SK-N-SH (cell line): ENCODE measurements around the gene MZF1. TPM values are rescaled to one million over a fixed set of nuclear protein-coding genes. Genes with fewer than 3 reads are reported as not detected.
"Not testable (repeated sequence)": the region's sequence is repeated elsewhere in the genome, so short reads cannot be mapped to it uniquely, and the experiment has no call there.

ENCODE experiments used
- CTCF ChIA-PET: fragments of 300-600, 350-600 bp; formaldehyde crosslinking; extraction: SDS; loops from one replicate; lab custom pipeline; 2021; lab: Yijun Ruan, JAX
- POLR2A ChIA-PET: fragments of 350-600 bp; sonication (Branson Sonifier 250); formaldehyde crosslinking; extraction: SDS; loops from one replicate; lab custom pipeline; 2020; ENCODE audit warnings: antibody characterized with exemption, inconsistent platforms; lab: Yijun Ruan, JAX
- DNase-seq: peaks from one replicate; pipeline ENCODE4 v3.0.0; 2012
- H2AFZ ChIP-seq: fragments of 200-600 bp; sonication (generic); 2 replicates; pipeline ENCODE4 v1.8.1; 2016; ENCODE audit warnings: antibody characterized with exemption, mild to moderate bottlenecking, low read depth
- H3F3A ChIP-seq: fragments of 200-600 bp; sonication (generic); replicated peaks from 2 replicates; pipeline ENCODE3; 2016; ENCODE audit warnings: antibody characterized with exemption, mild to moderate bottlenecking; ENCODE audit not compliant: insufficient read depth
- H3K27ac ChIP-seq, 2 experiments: fragments of 200-500 bp in 1 of 2; fragments of 200-600 bp in 1 of 2; sonication (Bioruptor generic) in 1 of 2; sonication (generic), shearing (Covaris generic) in 1 of 2; 2 replicates each; pipeline versions ENCODE4 v1.5.1 to v1.6.1; 2014 to 2016; ENCODE audit warnings: low read depth in 2 of 2, inconsistent platforms in 1 of 2, low read length in 1 of 2, mild to moderate bottlenecking in 1 of 2, mixed read lengths in 1 of 2
- H3K27me3 ChIP-seq: fragments of 200-600 bp; sonication (generic), shearing (Covaris generic); 2 replicates; pipeline ENCODE4 v1.6.1; 2016; ENCODE audit warnings: mixed run types; ENCODE audit not compliant: insufficient read depth
- H3K36me3 ChIP-seq, 2 experiments: fragments of 200-500 bp in 1 of 2; fragments of 200-600 bp in 1 of 2; sonication (Bioruptor generic) in 1 of 2; sonication (generic) in 1 of 2; replicated peaks in 1 of 2; 2 replicates each; pipeline versions ENCODE3 to v1.5.1; 2014 to 2016; ENCODE audit warnings: low read length in 1 of 2, mild to moderate bottlenecking in 1 of 2; ENCODE audit not compliant: insufficient read depth in 2 of 2, control insufficient read depth in 1 of 2
- H3K4me1 ChIP-seq, 2 experiments: fragments of 200-500 bp in 1 of 2; fragments of 200-600 bp in 1 of 2; sonication (Bioruptor generic) in 1 of 2; sonication (generic), shearing (Covaris generic) in 1 of 2; 2 replicates each; pipeline versions ENCODE4 v1.5.1 to v1.6.1; 2014 to 2016; ENCODE audit warnings: low read depth in 1 of 2, low read length in 1 of 2, mixed run types in 1 of 2; ENCODE audit not compliant: insufficient read depth in 2 of 2, control insufficient read depth in 1 of 2
- H3K4me2 ChIP-seq: fragments of 200-600 bp; sonication (generic), shearing (Covaris generic); 2 replicates; pipeline ENCODE4 v1.6.1; 2017; ENCODE audit warnings: mixed run types
- H3K4me3 ChIP-seq, 2 experiments: fragments of 200-500 bp in 1 of 2; fragments of 200-600 bp in 1 of 2; sonication (Bioruptor generic) in 1 of 2; sonication (generic), shearing (Covaris generic) in 1 of 2; 2 replicates each; pipeline versions ENCODE4 v1.5.1 to v1.8.1; 2014 to 2016; ENCODE audit warnings: low read depth in 2 of 2, inconsistent platforms in 1 of 2, low read length in 1 of 2, mild to moderate bottlenecking in 1 of 2, mixed read lengths in 1 of 2, moderate library complexity in 1 of 2
- H3K79me2 ChIP-seq: fragments of 200-600 bp; sonication (generic); 2 replicates; pipeline ENCODE4 v1.8.1; 2017; ENCODE audit warnings: mild to moderate bottlenecking; ENCODE audit not compliant: insufficient read depth
- H3K9ac ChIP-seq: fragments of 200-600 bp; sonication (generic); 2 replicates; pipeline ENCODE4 v1.6.1; 2017; ENCODE audit warnings: mixed run types
- H3K9me2 ChIP-seq: fragments of 200-600 bp; sonication (generic); 2 replicates; pipeline ENCODE4 v1.6.1; 2017; ENCODE audit warnings: mixed run types
- H3K9me3 ChIP-seq: fragments of 200-600 bp; sonication (generic); 2 replicates; pipeline ENCODE4 v1.6.1; 2017; ENCODE audit warnings: mixed run types, mild to moderate bottlenecking, moderate library complexity
- H4K20me1 ChIP-seq: fragments of 200-600 bp; sonication (generic); 2 replicates; pipeline ENCODE4 v1.6.1; 2017; ENCODE audit warnings: mild to moderate bottlenecking, mixed run types; ENCODE audit not compliant: insufficient read depth
- ELF1 ChIP-seq: IDR thresholded peaks from 2 replicates; pipeline ENCODE4 v1.4.0; 2012
- EP300 ChIP-seq, 2 experiments: IDR thresholded peaks; 2 replicates each; pipeline versions ENCODE4 v1.4.0 to v1.6.1; 2012; ENCODE audit warnings: borderline replicate concordance in 1 of 2, low read depth in 1 of 2, low read length in 1 of 2
- FOXM1 ChIP-seq: IDR thresholded peaks from 2 replicates; pipeline ENCODE4 v1.4.0; 2012; ENCODE audit warnings: low read depth, mild to moderate bottlenecking
- GABPA ChIP-seq: IDR thresholded peaks from 2 replicates; pipeline ENCODE4 v1.4.0; 2012; ENCODE audit warnings: low read depth, mild to moderate bottlenecking
- NFIC ChIP-seq: IDR thresholded peaks from 2 replicates; pipeline ENCODE4 v1.4.0; 2012; ENCODE audit warnings: borderline replicate concordance
- POLR2AphosphoS5 ChIP-seq: IDR thresholded peaks from 2 replicates; pipeline ENCODE4 v1.6.1; 2012; ENCODE audit warnings: low read depth, low read length
- RCOR1 ChIP-seq: fragments of 150-350 bp; IDR thresholded peaks from 2 replicates; pipeline ENCODE4 v1.6.1; 2017; ENCODE audit warnings: antibody characterized with exemption, low read length
- TCF12 ChIP-seq: IDR thresholded peaks from 2 replicates; pipeline ENCODE4 v1.4.0; 2012
- whole genome bisulfite sequencing: methylation state at CpG from one replicate; pipeline ENCODE4 v1.1.6; 2017; ENCODE audit warnings: low lambda C conversion rate; 5-methylcytosine and 5-hydroxymethylcytosine counted together
- polyA plus RNA-seq, 3 experiments: library from polyadenylated mRNA; depleted of rRNA; stranded (reverse); fragments of >200 nt; gene quantifications; 2 replicates each; pipeline ENCODE4 v1.2.3, GENCODE V29; 2012
- TF ChIP-seq, protein P1 (sequence below): IDR thresholded peaks from 2 replicates; pipeline ENCODE4 v1.4.0; 2012; ENCODE audit warnings: low read depth
- TF ChIP-seq, protein P2 (sequence below): IDR thresholded peaks from 2 replicates; pipeline ENCODE4 v1.6.1; 2012; ENCODE audit warnings: mild to moderate bottlenecking, low read depth, low read length, moderate library complexity
- TF ChIP-seq, protein P3 (sequence below): IDR thresholded peaks from 2 replicates; pipeline ENCODE4 v1.4.0; 2012; ENCODE audit warnings: low read depth, borderline replicate concordance
- TF ChIP-seq, protein P4 (sequence below): fragments of 150-350 bp; IDR thresholded peaks from 2 replicates; pipeline ENCODE4 v1.6.1; 2017; ENCODE audit warnings: antibody characterized with exemption, low read length, low read depth, borderline replicate concordance

Gene MZF1
- polyA plus RNA-seq, 1 of the 3 experiments (the other 2 are of a cell fraction) = 31.8 TPM

DNA sequence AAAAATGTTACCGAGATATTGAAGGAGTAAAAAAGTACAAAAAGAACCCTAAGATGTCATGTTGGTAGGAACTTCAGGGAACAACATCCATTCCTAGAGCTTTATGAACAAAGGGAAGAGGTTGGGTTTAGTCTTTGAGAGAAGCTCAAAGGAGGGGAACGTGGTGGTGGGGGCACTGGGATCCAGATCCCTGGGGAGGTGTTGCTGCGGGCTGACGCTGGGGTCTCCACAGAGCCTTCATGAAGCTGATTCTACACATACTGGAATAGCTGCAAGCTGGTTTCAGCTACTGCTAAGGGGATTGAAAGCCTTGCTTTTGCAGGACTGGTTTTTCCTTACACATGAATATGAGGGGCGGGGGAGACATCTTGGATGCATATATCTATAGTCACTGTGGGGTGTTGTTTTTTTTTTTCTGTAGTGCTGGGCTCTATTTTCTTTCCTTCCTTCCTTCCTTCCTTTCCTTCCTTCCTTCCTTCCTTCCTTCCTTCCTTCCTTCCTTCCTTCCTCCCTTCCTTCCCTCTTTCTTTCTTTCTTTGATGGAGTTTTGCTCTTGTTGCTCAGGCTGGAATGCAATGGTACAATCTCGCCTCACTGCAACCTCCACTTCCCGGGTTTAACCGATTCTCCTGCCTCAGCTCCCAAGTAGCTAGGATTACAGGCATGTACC, 6.5 kb upstream of the MZF1 start:
- H3K9me3 ChIP-seq = no peaks in the 10 kb centered on the region
- no peak overlapping the region for H3K27ac ChIP-seq
- peaks cover 0 to 3% of the 10 kb centered on the region in 2 experiments; a peak in 1 of 4 replicates for H3K4me1 ChIP-seq
- no peak for DNase-seq
- no peak overlapping the region for H2AFZ ChIP-seq
- 96% methylated on average over 8 of the region's 8 CpGs for WGBS
- TF ChIP-seq GABPA = no peak
- TF ChIP-seq EP300 (IDR thresholded peaks at IDR 0.05; ENCODE audit: borderline replicate concordance in 1 of 2, low read depth in 1 of 2, low read length in 1 of 2) = no peak
- TF ChIP-seq, protein P1, sequence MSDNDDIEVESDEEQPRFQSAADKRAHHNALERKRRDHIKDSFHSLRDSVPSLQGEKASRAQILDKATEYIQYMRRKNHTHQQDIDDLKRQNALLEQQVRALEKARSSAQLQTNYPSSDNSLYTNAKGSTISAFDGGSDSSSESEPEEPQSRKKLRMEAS = no peak
- POLR2A ChIA-PET = no interaction called here
- no peaks in the 10 kb centered on the region for H3K27me3 ChIP-seq
- H3K9ac ChIP-seq = no peak overlapping the region
- H3K79me2 ChIP-seq = peaks cover 68% of the 10 kb centered on the region
- CTCF ChIA-PET = interaction anchor here (0.8 kb wide), 1 partner anchor 17 kb away, joined by 3 read pairs; no protein-coding TSS in a partner anchor
- peaks cover 4% of the 10 kb centered on the region for H3F3A ChIP-seq
- H3K36me3 ChIP-seq = peaks cover 19 to 22% of the 10 kb centered on the region in 2 experiments
- H3K4me3 ChIP-seq = no peak overlapping the region
- no peaks in the 10 kb centered on the region for H4K20me1 ChIP-seq
- H3K9me2 ChIP-seq = no peaks in the 10 kb centered on the region
- H3K4me2 ChIP-seq = no peak overlapping the region

DNA sequence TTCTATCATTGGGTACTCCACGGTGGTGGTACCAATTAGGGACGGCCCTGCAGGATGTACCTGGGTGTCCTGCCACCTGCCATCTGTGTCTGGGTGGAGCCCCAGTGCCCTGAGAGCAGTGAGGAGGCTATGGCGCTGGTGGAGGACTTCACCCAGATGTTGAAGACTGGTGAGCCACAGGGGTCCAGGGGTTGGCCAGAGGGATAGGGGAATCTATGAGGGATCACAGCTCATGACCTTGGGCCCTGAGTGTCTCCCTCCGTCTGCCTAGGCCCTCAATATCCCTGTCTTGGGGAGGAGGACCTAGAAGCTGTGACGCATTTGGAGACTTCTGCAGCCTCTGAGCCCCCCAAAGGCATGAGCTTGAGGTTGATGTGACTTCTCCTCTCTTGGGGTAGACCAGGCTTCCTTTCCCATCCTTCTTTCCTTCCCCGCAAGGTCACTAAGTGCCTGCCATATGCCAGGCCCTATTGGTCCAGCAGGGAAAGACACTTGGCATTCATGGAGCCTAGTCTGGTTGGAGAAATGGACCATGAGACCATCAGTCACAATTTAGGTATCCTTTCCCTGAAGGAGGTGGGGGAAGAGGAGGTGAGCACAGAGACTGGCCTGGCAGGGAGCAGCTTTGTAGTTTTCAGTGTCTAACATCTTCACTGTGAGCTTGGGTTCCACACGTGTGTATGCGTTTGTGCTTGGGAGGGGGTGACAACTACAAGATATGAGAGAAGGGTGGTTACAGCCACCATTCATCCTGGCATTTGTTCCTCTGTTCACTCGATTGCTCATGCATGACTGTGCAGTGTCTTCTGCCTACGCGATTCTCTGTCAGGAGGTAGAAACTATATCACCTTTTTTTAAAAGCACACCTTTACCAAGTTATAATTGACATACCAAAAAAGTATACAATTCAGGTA, 5.1 kb upstream of the MZF1 start:
- Histone ChIP-seq H4K20me1 (no peaks in the 10 kb centered on the region), H3K4me1 (peaks cover 0 to 11% of the 10 kb centered on the region in 2 experiments; a peak in 1 of 4 replicates), H3K79me2 (peaks cover 61% of the 10 kb centered on the region), H3K9me2 (no peaks in the 10 kb centered on the region), H3K27me3 (no peaks in the 10 kb centered on the region), H3K27ac (no peak overlapping the region), H3K4me3 (no peak overlapping the region), H3K9me3 (no peaks in the 10 kb centered on the region), H3K9ac (no peak overlapping the region), H2AFZ (no peak overlapping the region), H3K36me3 (peaks cover 15 to 17% of the 10 kb centered on the region in 2 experiments), H3K4me2 (no peak overlapping the region), H3F3A (peaks cover 11% of the 10 kb centered on the region)
- DNase-seq = no peak
- WGBS = 90% methylated on average over 9 of the region's 11 CpGs
- POLR2A ChIA-PET = no interaction called here
- CTCF ChIA-PET = no interaction called here
- TF ChIP-seq, protein P2, sequence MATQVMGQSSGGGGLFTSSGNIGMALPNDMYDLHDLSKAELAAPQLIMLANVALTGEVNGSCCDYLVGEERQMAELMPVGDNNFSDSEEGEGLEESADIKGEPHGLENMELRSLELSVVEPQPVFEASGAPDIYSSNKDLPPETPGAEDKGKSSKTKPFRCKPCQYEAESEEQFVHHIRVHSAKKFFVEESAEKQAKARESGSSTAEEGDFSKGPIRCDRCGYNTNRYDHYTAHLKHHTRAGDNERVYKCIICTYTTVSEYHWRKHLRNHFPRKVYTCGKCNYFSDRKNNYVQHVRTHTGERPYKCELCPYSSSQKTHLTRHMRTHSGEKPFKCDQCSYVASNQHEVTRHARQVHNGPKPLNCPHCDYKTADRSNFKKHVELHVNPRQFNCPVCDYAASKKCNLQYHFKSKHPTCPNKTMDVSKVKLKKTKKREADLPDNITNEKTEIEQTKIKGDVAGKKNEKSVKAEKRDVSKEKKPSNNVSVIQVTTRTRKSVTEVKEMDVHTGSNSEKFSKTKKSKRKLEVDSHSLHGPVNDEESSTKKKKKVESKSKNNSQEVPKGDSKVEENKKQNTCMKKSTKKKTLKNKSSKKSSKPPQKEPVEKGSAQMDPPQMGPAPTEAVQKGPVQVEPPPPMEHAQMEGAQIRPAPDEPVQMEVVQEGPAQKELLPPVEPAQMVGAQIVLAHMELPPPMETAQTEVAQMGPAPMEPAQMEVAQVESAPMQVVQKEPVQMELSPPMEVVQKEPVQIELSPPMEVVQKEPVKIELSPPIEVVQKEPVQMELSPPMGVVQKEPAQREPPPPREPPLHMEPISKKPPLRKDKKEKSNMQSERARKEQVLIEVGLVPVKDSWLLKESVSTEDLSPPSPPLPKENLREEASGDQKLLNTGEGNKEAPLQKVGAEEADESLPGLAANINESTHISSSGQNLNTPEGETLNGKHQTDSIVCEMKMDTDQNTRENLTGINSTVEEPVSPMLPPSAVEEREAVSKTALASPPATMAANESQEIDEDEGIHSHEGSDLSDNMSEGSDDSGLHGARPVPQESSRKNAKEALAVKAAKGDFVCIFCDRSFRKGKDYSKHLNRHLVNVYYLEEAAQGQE = no peak
- TF ChIP-seq, protein P3, sequence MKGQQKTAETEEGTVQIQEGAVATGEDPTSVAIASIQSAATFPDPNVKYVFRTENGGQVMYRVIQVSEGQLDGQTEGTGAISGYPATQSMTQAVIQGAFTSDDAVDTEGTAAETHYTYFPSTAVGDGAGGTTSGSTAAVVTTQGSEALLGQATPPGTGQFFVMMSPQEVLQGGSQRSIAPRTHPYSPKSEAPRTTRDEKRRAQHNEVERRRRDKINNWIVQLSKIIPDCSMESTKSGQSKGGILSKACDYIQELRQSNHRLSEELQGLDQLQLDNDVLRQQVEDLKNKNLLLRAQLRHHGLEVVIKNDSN = no peak
- TF ChIP-seq ELF1 (no peak), TCF12 (no peak), POLR2AphosphoS5 (no peak), RCOR1 (no peak), EP300 (IDR thresholded peaks at IDR 0.05; ENCODE audit: borderline replicate concordance in 1 of 2, low read depth in 1 of 2, low read length in 1 of 2) (no peak), NFIC (no peak), FOXM1 (no peak), GABPA (no peak)
- TF ChIP-seq, protein P1 = no peak
- TF ChIP-seq, protein P4, sequence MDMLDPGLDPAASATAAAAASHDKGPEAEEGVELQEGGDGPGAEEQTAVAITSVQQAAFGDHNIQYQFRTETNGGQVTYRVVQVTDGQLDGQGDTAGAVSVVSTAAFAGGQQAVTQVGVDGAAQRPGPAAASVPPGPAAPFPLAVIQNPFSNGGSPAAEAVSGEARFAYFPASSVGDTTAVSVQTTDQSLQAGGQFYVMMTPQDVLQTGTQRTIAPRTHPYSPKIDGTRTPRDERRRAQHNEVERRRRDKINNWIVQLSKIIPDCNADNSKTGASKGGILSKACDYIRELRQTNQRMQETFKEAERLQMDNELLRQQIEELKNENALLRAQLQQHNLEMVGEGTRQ = no peak
- TF ChIP-seq, all 33 proteins: peak for 0

DNA sequence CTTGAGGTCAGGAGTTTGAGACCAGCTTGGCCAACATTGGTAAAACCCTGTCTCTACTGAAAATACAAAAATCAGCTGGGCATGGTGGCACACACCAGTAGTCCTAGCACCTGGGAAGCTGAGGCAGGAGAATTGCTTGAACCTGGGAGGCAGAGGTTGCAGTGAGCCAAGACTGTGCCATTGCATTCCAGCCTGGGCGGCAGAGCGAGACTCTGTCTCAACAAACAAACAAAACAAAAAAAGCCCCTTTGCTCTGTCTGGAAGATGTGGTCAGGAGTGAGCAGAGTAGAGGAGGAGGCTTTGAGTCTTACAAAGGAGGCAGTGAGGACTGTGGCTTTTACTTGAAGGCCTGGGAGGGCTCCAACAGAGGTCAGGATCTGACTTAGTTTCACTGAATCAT, 4.4 kb upstream of the MZF1 start:
- H3K27me3 ChIP-seq, POLR2A ChIA-PET, DNase-seq, H3K4me2 ChIP-seq, H3K4me3 ChIP-seq, H3K9me2 ChIP-seq, H3K27ac ChIP-seq, H4K20me1 ChIP-seq, H3K9ac ChIP-seq, H2AFZ ChIP-seq, H3K9me3 ChIP-seq, CTCF ChIA-PET: not testable (repeated sequence)
- peaks cover 11% of the 10 kb centered on the region for H3F3A ChIP-seq
- peaks cover 0 to 11% of the 10 kb centered on the region in 2 experiments; a peak in 1 of 4 replicates for H3K4me1 ChIP-seq
- H3K36me3 ChIP-seq = peaks cover 10 to 11% of the 10 kb centered on the region in 2 experiments
- 100% methylated on average over 2 of the region's 2 CpGs for WGBS
- H3K79me2 ChIP-seq = peaks cover 60% of the 10 kb centered on the region
